Suprapubic skin (tissue), 3 donors: Measurements from ENCODE around the gene GOSR1.

Source experiments
- CTCF ChIP-seq, 2 donors: fragments of 200-600 bp in 1 of 2; fragments of 450-650 bp in 1 of 2; sonication (generic) in 1 of 2; IDR thresholded peaks; one replicate each; pipeline ENCODE4 v1.5.1; 2016 to 2019; ENCODE audit warnings: antibody characterized with exemption in 2 of 2, mild to moderate bottlenecking in 1 of 2, moderate library complexity in 1 of 2
- POLR2A ChIP-seq, 2 donors: fragments of 450-650 bp; IDR thresholded peaks; one replicate each; pipeline ENCODE4 v1.6.1; 2017; ENCODE audit warnings: antibody characterized with exemption in 2 of 2, mild to moderate bottlenecking in 2 of 2, moderate library complexity in 2 of 2

- no peak for TF ChIP-seq POLR2A (IDR thresholded peaks at IDR 0.05)
- no peak for TF ChIP-seq CTCF (IDR thresholded peaks at IDR 0.05)
Measured at GRCh38 chr17:30449480-30449879, 27.7 kb upstream of the GOSR1 start.
